Retinal pigment epithelial cell (primary cell): Measurements from ENCODE around the gene C5orf58.

Experiments
- DNase-seq: peaks from one replicate; pipeline ENCODE4 v3.0.0-alpha.2; 2010; ENCODE audit warnings: low read depth
- H3K4me3 ChIP-seq: 2 replicates; pipeline ENCODE4 v1.5.1; 2011; ENCODE audit warnings: mild to moderate bottlenecking, low read length, control low read depth, moderate library complexity
- TF ChIP-seq, protein P1 (sequence below): conservative IDR thresholded peaks from 2 replicates; pipeline ENCODE4 v1.5.1; 2011; ENCODE audit warnings: low read depth, low read length, control low read depth, inconsistent platforms

C5orf58 gene

DNA sequence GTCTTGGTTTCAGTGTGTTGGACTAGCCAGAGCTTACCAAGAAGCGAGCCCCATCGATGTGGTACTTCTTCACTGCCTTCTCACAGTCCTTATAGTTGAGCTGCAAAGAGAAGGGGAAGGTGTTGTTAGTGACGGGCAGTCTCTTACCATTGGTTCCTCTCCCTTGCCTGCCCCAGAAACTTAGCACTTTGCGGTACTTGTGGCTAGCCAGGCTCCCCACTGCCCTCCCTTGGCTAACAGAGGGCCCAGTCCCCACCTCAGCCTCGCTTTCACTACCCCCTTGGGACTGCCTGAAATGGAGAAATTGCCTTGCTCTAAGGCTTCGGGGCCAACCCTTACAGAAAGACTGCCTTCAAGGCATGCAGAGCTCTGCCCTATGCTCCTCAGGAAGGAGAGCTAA lies 60.5 kb downstream of the C5orf58 start:
- no peak for DNase-seq
- no peak overlapping the region for H3K4me3 ChIP-seq
- TF ChIP-seq, protein P1, sequence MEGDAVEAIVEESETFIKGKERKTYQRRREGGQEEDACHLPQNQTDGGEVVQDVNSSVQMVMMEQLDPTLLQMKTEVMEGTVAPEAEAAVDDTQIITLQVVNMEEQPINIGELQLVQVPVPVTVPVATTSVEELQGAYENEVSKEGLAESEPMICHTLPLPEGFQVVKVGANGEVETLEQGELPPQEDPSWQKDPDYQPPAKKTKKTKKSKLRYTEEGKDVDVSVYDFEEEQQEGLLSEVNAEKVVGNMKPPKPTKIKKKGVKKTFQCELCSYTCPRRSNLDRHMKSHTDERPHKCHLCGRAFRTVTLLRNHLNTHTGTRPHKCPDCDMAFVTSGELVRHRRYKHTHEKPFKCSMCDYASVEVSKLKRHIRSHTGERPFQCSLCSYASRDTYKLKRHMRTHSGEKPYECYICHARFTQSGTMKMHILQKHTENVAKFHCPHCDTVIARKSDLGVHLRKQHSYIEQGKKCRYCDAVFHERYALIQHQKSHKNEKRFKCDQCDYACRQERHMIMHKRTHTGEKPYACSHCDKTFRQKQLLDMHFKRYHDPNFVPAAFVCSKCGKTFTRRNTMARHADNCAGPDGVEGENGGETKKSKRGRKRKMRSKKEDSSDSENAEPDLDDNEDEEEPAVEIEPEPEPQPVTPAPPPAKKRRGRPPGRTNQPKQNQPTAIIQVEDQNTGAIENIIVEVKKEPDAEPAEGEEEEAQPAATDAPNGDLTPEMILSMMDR, result no peak

DNA sequence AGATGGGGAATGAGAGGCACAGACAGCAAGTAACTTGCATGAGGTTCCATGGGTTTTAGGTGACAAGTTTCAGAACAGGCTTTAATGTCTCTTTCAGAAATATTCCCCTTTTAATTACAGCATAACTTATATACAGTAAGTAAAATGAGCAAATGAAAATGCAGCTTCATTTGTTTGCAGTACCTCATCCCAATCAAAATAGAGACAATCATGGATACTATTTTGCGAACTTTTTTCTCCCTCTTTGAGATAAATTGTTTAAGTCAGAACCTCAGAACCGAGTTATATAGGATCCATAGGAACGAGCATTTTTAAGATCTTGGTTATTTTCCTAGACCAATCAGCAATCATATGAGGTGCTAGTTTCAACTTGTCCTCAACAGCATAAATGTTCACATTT lies 61.3 kb downstream of the C5orf58 start:
- no peak for DNase-seq
- no peak overlapping the region for H3K4me3 ChIP-seq
- TF ChIP-seq, protein P1, result no peak

DNA sequence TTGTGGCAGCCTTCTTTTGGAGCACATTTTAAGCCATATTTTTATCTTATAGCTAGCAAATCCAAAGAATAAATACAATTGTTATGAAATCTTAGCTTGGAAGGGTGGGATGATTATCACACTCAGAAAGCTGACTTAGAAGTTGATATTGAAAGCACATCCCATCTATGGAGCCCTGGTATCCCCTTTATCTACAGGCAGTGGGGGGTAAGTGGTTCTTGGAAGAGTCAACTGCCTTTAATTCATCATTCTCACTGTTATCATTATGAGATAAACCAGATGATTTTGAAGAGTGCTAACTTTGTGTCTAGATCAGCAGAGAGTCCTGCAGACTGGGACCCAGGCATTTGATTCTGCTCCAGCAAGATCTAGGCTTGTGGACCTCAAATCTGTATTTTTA lies 61.8 kb downstream of the C5orf58 start:
- DNase-seq, result no peak
- no peak overlapping the region for H3K4me3 ChIP-seq
- TF ChIP-seq, protein P1, result no peak
